ENCODE results near the gene ZNF578.
A peak's percentile ranks its signal among the peaks of the same experiment; 100 is the strongest.
"Not testable (repeated sequence)": the region's sequence is repeated elsewhere in the genome, so short reads cannot be mapped to it uniquely, and the experiment has no call there.

ZNF578 gene

GRCh38 chr19:52516191-52516590 is 62.8 kb downstream of the ZNF578 start:
- DNase-seq (ENCODE audit: low read depth, low spot score): no peak

GRCh38 chr19:52518646-52519045 is 65.3 kb downstream of the ZNF578 start:
- DNase-seq (ENCODE audit: low read depth, low spot score): no peak

- not testable (repeated sequence) for DNase-seq (ENCODE audit: low read depth, low spot score)
These were observed 65.8 kb downstream of the ZNF578 start for GRCh38 chr19:52519175-52519574.

- peak; percentile 78 for DNase-seq (ENCODE audit: low read depth, low spot score)
These were observed 66.7 kb downstream of the ZNF578 start for GRCh38 chr19:52520013-52520412.

- DNase-seq (ENCODE audit: low read depth, low spot score): no peak
These were observed 69.2 kb downstream of the ZNF578 start for GRCh38 chr19:52522551-52522950.

GRCh38 chr19:52524086-52524485 is 70.7 kb downstream of the ZNF578 start:
- no peak for DNase-seq (ENCODE audit: low read depth, low spot score)

GRCh38 chr19:52527134-52527955 is 74.0 kb downstream of the ZNF578 start, which contains the start of gene ZNF808:
ZNF808 (plus strand) TSS chr19:52527668; CDS start chr19:52543285, 15,617 bp downstream.
- peak; percentile 97 for DNase-seq (ENCODE audit: low read depth, low spot score)

GRCh38 chr19:52527956-52528351 is 74.6 kb downstream of the ZNF578 start:
- DNase-seq (ENCODE audit: low read depth, low spot score): no peak

GRCh38 chr19:52532480-52532879 is 79.1 kb downstream of the ZNF578 start:
- DNase-seq (ENCODE audit: low read depth, low spot score): no peak

GRCh38 chr19:52533901-52534300 is 80.5 kb downstream of the ZNF578 start:
- DNase-seq (ENCODE audit: low read depth, low spot score): peak; percentile 62

- not testable (repeated sequence) for DNase-seq (ENCODE audit: low read depth, low spot score)
These were observed 82.0 kb downstream of the ZNF578 start for GRCh38 chr19:52535385-52535770.

GRCh38 chr19:52535771-52536447 is 82.6 kb downstream of the ZNF578 start:
- DNase-seq (ENCODE audit: low read depth, low spot score): peak; percentile 91

- DNase-seq (ENCODE audit: low read depth, low spot score): no peak
These were observed 83.1 kb downstream of the ZNF578 start for GRCh38 chr19:52536448-52536800.

GRCh38 chr19:52538815-52539214 is 85.5 kb downstream of the ZNF578 start:
- not testable (repeated sequence) for DNase-seq (ENCODE audit: low read depth, low spot score)

- not testable (repeated sequence) for DNase-seq (ENCODE audit: low read depth, low spot score)
These were observed 87.8 kb downstream of the ZNF578 start for GRCh38 chr19:52541176-52541575.

GRCh38 chr19:52541608-52542007 is 88.3 kb downstream of the ZNF578 start:
- DNase-seq (ENCODE audit: low read depth, low spot score): no peak

GRCh38 chr19:52542541-52542940 is 89.2 kb downstream of the ZNF578 start:
- DNase-seq (ENCODE audit: low read depth, low spot score): not testable (repeated sequence)

- DNase-seq (ENCODE audit: low read depth, low spot score): no peak
These were observed 89.8 kb downstream of the ZNF578 start for GRCh38 chr19:52542984-52543664.

- no peak for DNase-seq (ENCODE audit: low read depth, low spot score)
These were observed 101.0 kb downstream of the ZNF578 start for GRCh38 chr19:52554216-52554971.

- no peak for DNase-seq (ENCODE audit: low read depth, low spot score)
These were observed 104.1 kb downstream of the ZNF578 start for GRCh38 chr19:52557231-52557995.
